ENCODE results near the gene CDKN2A. TPM values are rescaled to one million over a fixed set of nuclear protein-coding genes. Genes with fewer than 3 reads are reported as not detected.

The CDKN2A gene
- polyA plus RNA-seq, 4 donors: 0.22 TPM; not detected in 3

- no peak for DNase-seq (ENCODE audit: low read depth in 4 of 4, low spot score in 2 of 4)
These were observed 14.2 kb upstream of the CDKN2A start for GRCh38 chr9:22008384-22008716.

- DNase-seq (ENCODE audit: low read depth in 4 of 4, low spot score in 2 of 4): no peak
These were observed 11.8 kb upstream of the CDKN2A start for GRCh38 chr9:22005702-22006606.

DNA sequence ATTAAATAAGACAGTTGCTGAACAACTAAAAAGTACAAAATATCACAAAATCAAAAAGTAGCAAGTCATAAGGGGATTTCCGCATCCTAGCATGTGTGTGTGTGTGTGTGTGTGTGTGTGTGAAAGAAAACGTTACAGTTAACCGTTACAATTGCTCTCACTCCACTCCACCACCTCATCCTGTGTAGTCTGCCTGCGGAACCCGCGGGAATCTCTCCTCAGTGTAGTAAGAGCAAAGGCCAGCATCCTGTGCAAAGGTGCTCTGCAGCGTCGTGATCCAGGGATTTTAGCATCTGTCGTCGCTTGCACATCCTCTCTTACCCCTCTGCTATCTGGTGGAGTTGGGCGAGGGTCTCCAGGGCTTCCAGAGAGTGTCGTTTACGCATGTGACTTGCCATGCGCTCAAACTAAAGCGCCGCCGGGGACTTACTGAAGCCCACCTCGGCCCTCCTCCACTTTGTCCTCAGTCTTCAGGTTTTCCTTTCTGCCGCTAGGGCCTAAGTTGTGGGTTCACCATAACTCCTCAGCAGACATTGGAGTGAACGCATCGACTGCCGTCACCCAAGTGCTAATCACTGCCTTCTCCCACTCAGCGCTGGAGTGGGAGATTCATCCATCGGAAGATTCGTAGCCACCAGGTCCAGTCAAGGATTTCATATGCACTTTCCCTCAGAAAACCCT, 11.0 kb upstream of the CDKN2A start:
- DNase-seq (ENCODE audit: low read depth in 4 of 4, low spot score in 2 of 4): no peak

DNA sequence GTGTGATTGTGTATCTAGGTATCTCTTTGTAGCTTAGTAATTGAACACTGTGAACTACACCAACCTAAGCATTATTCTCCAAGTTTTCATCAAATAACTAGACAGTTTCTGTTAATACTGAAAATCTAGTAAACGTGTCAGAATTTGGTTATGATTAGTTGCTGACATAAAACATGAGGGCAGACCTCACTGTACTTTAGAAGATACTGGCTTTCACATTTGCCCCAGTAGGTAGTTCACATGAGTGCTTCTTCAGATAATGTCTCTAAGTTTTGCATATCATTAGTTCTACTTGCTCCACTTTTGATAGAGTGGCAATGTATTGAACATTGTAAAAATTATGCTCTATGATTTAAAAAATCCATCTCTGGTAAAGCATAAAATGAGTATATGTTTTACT, 7.8 kb upstream of the CDKN2A start:
- DNase-seq (ENCODE audit: low read depth in 4 of 4, low spot score in 2 of 4): no peak

DNA sequence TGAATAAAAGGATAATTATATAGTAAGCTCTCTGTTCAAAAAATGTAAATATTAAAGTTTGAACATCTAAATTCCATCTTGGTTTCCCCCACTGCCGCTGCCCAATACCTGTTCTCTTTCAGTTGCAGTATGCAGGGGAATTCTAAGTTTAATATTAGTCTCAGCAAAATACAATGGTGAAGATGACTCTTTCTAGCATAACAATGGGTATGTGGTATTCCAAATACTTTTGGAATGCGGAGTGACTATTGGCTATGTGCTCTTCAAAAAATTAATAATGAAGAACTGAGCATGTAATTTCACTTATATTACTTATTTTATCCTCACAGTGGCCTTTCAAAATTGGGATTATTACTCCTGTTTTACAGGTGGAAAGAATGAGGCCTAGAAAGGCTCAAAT, 3.8 kb upstream of the CDKN2A start:
- DNase-seq (ENCODE audit: low read depth in 4 of 4, low spot score in 2 of 4): no peak

DNA sequence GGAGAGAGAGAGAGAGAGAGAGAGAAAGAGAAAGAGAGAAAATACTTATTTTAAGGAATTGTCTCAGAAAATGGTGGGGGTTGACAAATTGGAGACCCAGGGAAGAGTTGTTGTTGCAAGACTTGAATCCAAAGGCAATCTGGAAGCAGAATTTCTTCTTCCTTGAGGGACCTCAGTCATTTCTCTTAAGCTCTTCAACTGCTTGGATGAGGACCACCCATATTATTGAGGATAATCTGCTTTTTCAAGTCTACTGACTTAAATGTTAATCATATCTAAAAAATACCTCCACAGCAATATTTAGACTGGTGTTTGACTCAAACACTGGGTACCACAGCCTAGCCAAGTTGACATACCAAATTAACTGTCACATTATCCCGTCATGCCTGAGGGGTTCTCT, 3.3 kb upstream of the CDKN2A start:
- DNase-seq (ENCODE audit: low read depth in 4 of 4, low spot score in 2 of 4): no peak

GRCh38 chr9:21996858-21997257, 2.7 kb upstream of the CDKN2A start:
- DNase-seq (ENCODE audit: low read depth in 4 of 4, low spot score in 2 of 4): no peak

GRCh38 chr9:21996438-21996837, 2.2 kb upstream of the CDKN2A start:
- no peak for DNase-seq (ENCODE audit: low read depth in 4 of 4, low spot score in 2 of 4)

DNA sequence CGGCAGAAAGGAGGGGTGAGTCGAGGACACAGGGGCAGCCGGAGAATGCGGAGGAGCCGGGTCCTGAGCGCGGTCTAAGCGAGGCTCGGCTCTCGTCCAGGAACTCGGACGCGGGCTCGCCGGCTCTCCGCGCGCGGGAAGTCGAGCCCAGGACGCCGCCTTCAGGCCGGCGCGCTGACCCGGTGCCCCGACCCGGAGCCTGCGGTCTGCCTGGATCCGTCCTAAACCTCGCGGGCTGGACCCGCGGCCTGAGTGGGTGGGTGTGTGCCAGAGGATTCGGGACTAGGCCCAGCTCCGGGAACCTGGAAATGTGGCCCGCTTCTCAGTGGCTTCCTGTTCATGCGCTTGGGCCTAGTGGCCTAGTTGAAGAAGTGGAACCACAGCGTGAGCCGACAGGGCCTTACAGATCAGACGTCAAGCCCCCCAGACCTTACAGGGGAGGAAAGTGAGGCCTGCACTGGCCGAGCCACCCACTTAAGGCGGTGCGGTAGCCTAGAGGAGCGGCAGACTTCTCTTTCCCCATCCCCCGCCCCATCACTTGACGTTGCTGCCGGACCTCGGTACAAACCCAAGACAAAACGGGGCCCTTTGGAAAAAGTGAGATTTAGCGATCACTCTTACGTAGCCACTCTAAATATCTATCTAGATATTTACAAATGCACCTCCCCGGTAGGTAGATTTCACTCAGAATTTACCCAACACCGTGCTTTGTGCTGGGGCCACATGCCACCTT, 1.6 kb upstream of the CDKN2A start:
- DNase-seq (ENCODE audit: low read depth in 4 of 4, low spot score in 2 of 4): no peak

GRCh38 chr9:21995006-21995665, 944 bp upstream of the CDKN2A start:
- no peak for DNase-seq (ENCODE audit: low read depth in 4 of 4, low spot score in 2 of 4)

DNA sequence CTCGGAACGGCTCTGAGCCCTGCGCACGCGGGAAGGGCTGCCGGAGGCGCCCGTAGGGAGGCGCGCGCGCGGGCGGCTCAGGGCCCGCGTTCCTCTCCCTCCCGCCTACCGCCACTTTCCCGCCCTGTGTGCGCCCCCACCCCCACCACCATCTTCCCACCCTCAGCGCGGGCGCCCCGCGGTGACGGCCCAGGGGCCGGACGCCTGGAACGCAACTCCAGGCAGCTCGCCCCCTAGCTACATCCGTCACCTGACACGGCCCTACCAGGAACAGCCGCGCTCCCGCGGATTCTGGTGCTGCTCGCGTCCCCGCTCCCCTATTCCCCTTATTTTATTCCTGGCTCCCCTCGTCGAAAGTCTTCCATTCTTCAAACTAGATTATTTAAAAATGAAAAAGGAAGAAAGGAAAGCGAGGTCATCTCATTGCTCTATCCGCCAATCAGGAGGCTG, 389 bp upstream of the CDKN2A start, which contains the start of gene CDKN2B-AS1:
CDKN2B-AS1 (plus strand) TSS at position 236 of the 450 bp plus-strand sequence.
- DNase-seq (ENCODE audit: low read depth in 4 of 4, low spot score in 2 of 4): no peak

DNA sequence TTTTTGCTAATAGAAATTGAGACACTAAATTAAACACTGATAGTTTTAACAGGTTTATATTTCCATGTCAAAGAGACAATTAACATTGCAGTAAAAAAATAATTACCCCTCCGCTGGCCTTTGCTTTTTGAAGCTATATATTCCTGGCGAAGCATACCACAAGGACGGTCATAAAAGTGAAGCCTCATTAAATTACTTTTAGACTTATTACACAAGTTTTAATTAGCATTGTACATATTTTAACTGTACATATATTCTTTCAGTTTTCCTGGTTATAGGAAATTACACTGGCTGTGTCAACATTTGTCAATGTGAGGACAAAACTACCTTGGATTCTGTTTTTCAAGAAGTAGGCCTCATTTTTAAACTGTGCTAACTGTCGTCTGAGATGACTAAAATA, 1.2 kb downstream of the CDKN2A start:
- DNase-seq (ENCODE audit: low read depth in 4 of 4, low spot score in 2 of 4): no peak

- no peak for DNase-seq (ENCODE audit: low read depth in 4 of 4, low spot score in 2 of 4)
These were observed 2.9 kb downstream of the CDKN2A start for GRCh38 chr9:21991072-21991959.

DNA sequence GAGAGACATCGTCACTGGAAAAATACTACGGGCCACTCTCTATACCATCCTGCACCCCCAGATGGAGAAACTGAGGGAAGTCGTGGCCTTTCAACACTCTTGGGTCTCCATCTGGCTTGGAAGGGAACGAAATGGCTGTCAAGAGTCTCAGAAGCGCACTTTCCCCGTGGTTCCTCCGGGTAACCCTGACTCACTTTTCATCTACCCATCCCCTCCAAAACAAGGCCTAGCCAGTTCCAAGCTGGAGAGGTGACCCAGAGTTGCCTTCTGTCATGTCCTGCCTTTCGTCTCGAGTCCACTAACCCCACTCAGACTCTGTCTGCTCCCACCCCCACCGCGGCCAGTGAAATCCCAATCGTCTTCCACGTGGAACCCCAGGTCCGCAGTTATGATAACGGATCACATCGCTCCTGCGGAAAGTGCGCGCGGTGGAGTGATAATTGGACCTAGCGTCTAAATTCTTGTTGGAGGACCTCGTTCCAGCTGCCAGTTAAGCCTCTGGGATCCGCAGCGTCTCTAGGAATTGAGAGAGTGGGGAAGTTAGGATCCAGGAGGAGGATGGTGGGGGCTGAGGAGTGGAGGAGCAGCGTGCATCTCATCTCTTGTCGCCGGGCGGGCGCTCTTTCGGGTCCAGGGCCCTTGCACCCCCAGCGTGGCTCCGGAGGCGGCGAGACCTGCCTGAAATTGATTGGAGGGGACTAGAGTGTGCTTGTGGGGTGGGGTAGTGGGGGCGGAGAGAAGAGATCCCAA, 4.6 kb downstream of the CDKN2A start:
- DNase-seq (ENCODE audit: low read depth in 4 of 4, low spot score in 2 of 4): no peak

DNA sequence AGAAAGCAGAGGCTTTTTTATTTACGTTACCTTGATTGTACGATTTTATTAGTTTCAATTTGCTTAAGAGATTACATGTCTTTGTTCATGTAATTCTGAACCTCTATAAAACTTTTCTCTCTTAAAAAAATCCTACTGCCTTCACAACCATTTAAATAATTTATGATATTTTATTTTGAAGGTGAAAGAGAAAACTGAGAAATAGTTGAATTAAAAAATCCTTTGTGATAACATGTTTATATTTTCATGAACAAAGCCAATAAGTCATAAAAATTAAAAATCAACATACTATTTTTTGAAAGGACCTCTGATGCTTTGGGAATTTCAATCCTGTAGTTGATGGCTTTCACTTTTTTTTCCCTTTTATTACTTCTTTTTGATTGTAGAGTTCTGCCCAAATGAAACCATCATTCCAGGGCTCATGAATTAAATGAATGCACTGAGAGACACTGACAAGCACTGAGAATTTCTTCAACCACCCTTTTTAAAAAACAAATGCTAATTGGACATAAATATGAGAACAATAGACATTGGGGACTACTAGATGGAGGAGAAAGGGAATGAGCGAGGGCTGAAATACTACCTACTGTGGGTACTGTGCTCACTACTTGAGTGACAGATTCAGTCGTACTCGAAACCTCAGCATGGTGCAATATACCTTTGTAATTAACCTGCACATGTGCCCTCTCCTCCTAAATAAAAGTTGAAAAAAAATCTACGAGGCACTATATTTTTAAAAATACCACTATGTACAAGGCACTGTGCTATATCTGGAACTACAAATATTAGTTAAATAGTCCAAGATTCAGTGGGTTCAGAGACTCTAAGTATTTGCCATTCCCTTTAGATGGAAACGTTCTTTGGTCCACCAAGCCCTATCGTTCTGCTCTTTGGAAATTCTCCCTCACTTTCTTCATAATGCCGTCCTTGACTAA, 5.9 kb downstream of the CDKN2A start:
- DNase-seq (ENCODE audit: low read depth in 4 of 4, low spot score in 2 of 4): no peak

DNA sequence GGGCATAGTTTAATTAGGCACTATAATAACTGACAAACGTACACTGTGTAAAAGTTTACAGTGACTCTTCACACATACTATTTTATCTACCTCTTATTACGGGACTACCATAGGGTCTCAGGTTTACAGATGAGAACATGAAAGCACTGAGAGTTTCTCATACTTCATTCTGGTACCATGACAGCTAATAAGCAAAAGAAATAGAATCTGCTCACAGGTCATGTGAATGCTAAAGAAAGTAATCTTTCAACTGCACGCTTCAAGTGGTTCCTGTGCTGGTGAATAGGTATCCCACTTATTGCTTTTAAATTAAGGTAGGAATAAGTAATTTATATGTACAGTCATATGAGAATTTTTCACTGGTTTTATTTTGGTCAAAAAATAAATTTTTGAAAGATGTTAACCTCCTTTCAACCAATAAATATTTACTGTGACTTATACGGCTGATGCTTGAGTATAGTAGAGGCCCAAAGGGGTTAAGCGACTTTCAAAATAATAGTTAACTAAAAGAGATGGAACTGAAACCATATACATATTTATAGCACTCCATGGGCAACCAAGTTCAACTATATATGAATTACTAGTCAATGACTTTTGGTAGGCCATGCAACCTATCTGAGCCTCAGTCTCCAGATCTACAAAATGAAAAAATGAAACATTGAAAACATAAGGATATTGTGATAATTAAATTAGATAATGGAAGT, 8.1 kb downstream of the CDKN2A start:
- DNase-seq (ENCODE audit: low read depth in 4 of 4, low spot score in 2 of 4): no peak

DNA sequence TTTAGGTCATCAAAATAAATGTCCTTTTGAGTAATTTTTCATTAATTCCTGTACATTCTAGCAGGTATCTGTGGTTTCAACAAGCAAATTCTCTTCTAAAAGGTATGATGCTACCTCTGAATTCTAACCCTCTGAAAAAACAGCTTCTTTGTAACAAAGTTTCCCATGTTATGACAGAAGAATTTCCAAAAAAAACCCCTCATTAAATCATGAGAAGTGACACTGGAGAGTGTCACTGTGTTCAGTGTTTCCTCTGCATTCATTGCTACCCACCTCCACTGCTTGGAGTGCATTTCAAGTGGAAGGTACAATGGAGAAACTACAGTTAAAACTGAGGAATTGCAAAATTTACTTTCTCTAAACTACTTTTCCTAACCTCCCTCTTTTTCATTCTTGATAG, 10.1 kb downstream of the CDKN2A start:
- no peak for DNase-seq (ENCODE audit: low read depth in 4 of 4, low spot score in 2 of 4)
